NCI-H524 (cell line): ENCODE results near the gene RUNDC3A.

ENCODE experiments used
- DNase-seq, 2 experiments: peaks; one replicate each; lab custom pipeline; 2025; lab: John Stamatoyannopoulos, UW

The RUNDC3A gene

DNA sequence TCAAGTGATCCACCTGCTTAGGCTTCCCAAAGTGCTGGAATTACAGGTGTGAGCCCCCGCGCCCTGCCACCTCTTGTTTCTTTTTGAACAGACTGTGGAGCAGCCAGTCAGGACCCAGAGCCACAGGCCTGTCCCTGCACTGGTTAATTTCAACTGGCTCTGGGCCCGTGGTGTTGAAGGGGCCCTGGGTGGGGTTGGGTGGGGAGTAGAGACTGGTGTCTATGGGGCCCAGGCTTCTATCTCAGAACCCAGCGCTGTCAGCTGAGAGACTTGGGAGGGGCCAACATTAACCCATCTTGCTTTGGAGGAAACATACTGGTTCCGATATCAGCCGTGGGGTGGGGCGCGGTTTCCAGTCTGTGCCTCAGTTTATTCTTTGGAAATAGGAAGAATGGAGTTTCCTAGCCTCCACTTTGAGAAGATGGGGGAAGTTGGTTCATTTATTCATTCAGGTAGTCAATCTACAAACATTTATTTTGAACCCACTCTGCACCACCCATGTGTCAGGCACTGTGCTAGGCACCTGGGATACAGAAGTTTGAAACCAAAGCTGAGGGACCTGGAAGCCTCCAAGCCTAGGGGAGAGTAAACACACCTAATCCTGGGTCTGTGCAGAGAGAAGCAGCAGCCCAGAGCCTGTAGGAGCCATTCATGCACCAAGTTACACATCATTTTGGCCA lies 24.9 kb upstream of the RUNDC3A start:
- no peak for DNase-seq

DNA sequence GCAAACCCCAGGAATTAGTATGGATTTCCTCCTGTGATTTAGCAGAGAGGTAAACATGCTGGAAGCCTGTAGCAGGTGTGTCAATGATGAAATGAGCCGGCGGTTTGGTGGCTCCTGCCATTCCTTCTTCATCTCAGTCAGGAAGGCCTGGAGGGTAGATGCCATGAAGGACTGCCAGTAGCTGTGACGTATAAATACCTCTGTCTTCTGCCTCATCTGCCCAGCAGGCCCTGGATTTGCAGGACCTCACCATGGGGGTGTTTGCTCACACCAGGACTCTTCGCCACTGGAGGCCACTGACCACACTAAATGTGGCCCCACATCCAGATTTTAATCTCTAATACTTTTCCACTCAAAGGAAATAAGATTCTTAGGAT lies 24.4 kb upstream of the RUNDC3A start:
- no peak for DNase-seq

DNA sequence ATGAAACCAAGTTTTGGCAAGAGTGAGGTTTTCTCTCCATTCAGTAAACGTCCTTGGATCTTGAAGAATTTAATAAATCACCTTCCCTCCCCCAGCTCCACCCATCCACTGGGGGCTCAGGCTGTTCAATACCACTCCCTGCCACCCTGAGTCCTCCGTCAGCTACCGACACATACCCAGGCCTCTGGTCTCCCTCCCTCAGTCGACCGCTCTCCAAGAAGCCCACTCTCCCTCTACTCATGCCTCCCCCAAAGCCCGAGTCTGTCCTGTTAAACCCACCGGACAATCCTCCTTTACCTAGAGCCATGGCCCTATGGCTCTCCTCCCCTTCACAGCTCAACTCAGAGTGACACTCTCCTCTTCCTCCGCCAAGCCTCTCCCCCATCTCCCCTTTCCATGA lies 20.8 kb upstream of the RUNDC3A start:
- DNase-seq: no peak

DNA sequence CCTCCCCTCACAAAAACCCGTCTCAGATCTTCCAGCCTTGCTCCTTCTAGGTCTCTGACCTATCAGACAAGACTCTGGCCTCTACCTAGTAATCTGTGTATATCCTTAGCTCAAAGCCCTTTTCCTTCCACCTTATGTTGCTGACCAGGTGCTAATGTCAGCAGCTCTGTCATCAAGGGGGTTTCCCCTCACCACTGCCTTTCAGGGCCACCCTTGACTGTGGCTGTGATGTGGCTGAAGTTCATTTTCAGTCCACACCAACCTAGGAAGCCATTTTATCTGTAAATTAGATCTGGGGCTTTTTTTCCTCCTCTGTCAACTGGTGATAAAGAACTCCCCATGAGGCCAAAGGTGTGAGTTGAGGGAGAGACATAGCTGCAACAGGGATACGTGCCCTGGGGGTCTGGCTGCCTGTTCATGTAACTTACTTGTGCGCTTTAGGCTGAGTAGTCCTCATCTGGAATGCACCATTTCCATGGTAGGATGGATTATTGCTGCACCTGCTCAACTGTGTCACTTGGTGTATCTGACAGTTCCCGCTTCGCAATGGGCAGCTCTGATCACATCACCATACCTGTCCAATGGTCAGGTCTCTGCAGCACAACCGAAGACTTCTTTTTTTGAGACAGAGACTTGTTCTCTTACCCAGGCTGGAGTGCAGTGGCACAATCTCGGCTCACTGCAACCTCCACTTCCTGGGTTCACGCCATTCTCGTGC lies 14.7 kb upstream of the RUNDC3A start:
- DNase-seq: no peak

DNA sequence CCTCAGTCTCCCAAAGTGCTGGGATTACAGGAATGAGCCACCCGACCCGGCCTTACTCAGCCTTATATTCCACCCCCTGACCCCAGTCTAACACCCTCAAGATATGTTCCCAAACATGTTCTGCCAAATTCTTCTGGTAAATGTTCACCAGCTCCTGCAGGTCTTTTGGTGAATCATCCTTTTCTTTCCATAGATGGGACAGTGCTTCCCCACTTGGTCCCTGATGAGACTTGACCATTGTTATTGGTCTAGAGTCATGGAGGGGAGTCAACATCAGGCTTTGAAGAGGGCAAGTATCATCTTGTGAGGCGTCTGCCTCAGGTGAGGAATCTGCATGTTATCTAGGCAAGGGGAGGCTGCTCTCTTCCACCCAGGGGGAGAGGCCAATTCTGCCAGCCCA lies 10.4 kb upstream of the RUNDC3A start:
- DNase-seq: no peak

DNA sequence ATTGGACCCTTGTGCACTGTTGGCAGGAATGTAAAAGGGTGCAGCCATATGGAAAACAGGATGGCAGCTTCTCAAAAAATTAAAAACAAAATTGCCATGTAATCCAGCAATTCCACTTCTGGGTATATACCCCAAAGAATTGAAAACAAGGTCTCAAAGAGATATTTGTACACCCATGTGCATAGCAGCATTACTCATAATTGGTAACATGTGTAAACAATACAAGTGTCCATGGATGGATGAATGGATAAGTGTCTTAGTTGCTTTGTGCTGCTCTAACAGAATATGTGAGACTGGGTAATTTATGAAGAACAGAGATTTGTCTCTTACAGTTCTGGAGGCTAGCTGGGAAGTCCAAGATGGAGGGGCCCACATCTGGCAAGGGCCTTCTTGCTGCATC lies 3.8 kb upstream of the RUNDC3A start:
- DNase-seq: no peak

DNA sequence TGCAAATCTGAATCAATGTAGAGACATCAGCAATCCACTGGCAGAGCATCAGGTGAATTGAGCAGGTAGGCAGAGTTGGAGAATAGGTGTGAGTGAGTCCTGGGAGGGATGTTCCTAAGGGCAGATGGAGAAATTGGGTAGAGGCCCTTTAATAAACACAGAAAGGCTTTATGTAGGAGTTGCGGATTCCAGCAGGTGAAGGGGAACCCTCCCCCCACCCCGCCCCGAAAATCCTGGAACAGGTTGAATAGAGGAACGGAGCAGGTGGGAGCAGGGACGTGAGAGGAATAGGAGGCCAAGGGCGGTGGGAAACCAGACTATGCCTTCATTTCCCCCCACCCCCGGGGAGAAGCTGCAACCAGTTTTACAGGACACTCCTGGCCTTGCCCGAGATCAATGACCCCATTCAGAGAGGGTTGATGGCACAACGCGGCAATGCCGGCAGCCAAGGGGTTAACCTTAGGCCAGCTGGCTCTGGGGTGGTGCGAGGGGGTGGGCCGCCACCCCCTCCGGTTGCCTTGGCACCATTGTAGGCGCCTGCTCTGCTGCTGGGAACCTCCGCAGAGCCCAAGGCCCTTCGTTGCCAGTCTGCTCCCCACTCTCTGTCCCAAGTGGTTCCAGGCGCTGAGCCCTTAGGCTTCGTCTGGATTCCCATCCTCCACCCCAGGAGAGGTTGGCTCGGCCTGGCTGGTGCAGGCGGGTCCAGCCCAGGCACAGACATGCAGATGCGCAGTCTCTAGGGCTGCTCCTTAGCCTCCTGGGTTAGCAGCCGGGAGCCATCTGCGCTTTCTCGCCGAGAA lies 814 bp upstream of the RUNDC3A start:
- peak; percentile 86 to 95 for DNase-seq

DNA sequence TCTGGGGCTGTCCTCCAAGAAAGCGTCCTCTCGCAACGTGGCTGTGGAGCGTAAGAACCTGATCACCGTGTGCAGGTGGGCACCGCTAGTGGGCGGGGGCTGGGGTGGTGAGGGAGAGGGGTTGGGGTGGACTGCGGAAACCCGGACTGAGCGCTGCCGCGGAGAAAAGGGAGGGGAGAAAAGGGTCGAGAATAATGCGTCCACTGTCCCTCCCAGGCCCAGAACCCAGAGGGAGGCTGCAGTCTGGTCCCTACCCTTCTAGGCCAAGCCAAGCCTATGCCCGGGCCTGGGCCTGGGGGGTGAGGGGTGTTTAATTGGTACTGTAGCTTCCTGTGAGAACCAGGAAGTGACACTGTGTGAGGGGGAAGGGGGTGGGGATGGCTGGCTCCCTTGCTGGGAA lies 464 bp downstream of the RUNDC3A start:
- peak; percentile 20 to 46 for DNase-seq

DNA sequence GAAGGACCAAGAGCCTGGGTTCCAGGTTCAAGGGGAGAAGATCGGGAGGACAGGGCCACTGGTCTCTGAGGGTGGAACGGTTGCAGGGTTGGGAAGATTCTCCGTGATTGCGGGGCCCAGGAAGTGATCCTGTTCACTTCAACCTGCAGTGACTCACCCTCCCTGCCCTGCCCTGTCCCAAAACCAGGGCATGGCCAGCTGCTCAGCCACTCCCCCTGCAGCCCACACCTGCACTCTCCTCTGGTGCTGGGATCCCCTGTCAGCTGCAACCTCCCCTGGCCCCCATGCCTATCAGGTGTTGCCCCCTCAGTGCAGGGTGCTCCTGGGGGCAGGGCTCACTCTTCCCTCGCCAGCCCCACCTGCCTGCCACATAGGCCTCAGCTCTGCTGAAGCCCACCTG lies 1.1 kb downstream of the RUNDC3A start:
- DNase-seq: no peak

DNA sequence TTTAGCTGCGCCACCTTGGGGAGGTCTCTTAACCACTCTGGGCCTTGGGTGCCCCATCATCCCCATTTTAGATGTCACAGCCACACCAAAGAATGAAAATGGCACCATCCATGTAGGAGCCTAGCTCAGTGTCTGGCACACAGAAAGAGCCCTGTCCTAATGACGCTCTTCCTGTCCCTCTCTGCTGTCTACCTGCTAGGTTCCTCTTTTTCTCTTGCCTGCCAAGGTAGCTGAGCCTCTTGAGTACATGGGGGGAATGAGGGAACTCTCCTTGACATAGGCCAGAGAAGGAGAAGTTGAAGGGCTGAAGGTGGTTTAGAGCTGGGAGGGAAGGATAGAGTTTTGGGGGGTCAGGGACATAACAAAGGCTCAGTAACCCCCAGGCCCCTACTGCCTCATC lies 1.8 kb downstream of the RUNDC3A start:
- no peak for DNase-seq

DNA sequence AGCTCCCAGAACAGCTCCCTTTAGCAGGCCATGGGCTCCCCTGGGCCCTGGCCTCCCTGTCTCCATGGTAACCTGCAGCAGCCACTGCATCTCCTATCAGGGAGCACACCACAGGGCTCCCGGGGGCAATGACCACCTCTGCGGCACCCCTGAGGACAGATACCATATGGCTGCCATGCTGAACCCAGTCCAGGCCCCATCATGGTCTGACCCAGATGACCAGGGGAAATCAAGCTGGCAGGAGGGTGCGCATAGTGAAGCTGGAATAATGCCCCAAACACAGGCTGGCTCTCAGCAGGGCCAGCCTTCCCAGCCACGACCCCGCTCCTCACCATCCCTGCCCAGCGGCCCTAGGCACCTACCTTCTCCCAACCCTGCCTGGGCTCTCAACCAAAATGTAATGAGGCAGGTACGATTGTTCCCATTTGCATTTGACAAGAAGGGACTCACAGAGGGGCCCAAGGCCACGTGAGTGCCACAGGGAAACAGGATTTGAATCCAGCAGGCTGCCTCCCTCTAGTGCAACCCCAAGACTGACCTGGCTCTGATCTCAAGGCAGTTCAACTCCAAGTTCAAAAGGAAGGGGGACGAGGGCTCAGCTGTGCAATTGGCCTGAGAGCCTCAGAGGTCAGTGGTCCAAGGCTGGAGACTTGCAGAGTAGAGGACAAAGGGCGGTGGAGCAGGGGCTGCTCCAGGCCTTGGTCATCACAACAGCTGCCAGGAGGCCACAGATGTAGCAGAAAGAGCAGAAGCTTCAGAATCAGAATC lies 2.4 kb downstream of the RUNDC3A start:
- DNase-seq: no peak

DNA sequence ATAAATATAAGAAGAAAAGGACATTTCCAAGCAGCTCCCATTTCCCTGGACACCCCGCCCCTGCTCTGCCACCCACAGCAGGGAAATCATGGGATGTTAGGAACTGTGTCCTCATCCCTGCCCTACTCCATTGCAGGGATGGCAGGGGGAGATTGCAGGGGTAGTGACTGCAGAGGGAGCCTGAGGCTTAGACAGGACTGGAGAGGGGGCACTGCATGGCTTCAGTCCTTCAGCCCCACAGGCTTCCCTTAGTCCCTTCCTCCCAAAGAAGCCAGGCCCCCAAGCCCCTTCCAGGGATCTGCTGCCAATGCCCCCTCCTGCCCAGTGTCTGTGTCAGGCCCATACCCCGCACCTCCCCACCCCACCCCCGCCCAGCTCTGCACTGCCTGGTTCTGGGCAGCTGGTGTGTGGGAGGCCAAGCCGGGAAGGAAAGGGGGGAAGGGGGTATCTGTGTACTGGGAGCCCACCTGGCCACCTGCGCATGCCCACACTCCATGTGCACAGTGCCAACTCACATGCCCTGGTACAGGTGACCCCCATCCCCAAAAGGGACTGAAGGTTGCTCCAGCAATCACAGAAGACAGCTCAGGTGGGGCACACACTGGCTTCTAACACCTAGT lies 3.3 kb downstream of the RUNDC3A start:
- DNase-seq: peak in 1 of 2 experiments; percentile 47

DNA sequence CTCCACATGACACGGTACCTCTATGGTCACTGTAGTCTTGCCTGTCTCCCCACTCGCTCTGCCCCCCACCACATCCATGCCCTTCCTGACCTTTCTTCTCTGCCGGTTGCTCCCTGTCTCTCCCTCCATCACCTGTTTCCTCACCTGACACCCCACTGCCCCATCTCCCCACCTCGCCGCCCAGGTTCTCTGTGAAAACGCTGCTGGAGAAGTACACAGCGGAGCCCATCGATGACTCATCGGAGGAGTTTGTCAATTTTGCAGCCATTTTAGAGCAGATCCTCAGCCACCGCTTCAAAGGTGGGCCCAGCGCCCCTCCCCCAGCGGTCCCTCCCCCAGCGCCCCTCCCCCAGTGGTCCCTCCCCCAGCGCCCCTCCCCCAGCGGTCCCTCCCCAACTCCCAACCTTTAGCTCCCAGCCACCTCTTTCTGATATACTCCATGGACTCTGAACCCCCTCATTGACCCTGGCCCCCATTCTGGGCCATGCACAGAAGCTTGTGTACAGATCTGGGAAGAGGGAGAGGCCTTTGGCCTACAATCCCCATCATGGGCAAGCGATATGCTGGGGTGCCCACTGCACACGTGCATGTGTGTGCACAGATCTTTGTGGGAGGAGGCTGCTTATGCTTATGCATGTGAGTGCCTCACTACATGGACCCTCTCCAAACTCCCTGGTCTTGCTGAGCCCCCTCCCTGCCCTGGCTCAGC lies 4.1 kb downstream of the RUNDC3A start:
- DNase-seq: no peak

DNA sequence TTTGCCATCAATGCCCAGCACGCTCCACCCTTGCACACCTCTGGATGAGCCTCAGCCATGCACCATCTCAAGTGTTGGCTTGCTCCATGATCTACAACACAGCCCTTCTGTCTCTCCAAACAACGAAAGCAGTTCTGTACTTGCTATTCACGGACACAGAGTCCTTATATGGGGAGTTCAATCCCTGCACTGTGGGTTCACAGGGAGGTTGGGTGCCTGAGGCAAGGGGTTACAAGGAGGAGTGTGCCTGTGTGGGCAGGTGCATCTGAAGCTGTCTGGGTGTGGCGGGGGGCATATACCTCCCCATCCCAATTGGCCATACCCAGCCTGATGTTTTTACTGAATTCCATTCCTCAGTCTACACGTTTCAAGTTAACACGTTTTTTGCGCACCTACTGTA lies 5.6 kb downstream of the RUNDC3A start:
- no peak for DNase-seq

DNA sequence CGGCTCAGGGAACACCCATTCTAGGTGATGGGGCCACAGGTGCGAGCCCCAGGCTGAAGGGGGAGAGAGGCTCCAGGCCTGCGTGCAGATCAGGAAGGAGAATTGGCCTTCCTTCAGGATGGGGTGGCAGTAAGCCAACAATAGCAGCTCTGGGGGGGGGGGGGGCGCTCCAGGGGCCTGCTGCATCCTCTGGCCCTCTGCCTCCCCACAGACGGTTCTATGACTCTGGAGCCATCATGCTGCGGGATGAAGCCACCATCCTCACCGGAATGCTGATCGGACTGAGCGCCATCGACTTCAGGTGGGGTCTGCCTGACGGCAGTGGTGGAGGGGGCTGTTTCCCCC lies 6.1 kb downstream of the RUNDC3A start:
- no peak for DNase-seq

DNA sequence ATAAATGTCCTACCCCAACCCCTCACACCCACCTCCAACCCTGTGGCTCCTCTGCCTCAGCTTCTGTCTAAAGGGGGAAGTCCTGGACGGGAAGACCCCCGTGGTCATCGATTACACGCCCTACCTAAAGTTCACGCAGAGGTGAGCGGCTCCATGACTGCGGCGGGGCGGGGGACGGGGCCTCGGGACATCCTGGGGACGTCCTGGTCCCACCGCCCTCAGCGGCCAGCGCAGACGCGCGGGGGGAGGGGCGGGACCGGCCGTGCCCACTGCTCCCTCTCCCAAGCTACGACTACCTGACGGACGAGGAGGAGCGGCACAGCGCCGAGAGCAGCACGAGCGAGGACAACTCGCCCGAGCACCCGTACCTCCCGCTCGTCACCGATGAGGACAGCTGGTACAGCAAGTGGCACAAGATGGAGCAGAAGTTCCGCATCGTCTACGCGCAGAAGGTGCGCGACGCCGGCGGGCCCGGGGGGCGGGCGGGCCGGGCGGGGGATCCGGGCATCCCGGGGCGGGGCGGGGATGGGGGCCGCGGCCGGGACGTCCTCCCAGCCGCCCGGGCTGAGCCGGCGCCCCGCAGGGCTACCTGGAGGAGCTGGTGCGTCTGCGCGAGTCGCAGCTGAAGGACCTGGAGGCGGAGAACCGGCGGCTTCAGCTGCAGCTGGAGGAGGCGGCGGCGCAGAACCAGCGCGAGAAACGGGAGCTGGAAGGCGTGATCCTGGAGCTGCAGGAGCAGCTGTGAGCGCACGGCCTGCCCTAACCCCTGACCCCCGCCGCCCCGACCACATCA lies 6.7 kb downstream of the RUNDC3A start:
- DNase-seq: peak; percentile 36 to 75

DNA sequence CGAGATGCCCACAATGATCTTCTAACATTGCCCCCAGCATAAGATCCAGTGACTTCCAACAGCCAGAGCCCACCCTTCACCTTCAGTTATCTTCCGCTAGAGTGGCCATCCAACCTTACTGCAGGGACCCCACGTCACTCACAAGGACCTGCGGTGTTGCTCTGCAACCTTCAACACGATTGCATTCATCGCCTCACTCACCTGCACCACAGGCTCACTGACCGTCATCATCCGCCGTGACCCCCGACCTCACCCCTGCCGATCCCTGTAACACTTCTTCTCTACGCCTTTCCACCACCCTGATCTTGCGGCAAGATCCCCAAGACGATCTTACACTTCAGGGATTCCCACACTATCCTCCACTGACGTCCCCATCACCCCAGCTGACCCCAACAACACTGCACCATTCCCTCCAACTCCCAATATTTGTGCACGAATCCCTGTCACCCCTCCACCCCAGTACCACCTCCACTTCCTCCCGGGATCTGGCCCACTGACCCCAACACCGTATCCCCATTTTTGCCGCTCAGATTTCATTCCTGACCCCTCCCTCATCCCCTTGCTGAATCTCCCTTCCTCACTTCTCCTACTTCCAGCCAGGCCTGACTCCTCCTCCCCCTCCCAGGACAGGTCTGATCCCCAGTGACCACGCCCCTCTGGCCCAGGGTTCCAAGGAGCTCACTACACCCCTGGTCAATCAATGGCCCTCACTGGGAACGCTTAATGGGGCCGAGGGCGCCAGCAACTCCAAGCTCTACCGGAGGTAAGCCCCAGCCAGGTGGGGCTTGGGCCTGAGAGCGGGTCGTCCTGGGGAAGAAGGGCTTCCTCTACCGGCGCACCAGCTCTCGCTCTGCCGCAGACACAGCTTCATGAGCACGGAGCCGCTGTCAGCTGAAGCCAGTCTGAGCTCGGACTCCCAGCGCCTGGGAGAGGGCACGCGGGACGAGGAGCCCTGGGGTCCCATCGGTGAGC lies 7.6 kb downstream of the RUNDC3A start:
- DNase-seq: no peak

DNA sequence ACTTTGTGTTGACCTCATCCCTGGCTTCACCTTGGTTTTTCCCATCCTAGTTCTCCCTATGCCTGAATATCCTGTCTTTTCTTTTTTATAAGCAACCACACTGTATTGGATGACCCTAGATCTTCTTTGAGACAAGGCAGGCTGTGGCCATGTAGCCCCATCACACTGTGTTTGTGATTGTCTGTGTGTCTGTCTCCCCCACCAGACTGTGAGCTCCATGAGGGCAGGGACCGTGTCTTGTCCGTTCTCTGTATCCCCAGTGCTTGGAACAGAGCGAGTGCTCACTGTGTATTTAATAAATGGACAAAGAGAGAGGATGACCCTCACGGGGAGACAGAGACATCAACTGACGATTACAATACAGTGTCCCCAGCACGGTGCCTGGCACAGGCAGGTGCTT lies 9.1 kb downstream of the RUNDC3A start:
- no peak for DNase-seq
